Psoas muscle (tissue), 8 donors: ENCODE measurements around the gene FANK1. TPM values are rescaled to one million over a fixed set of nuclear protein-coding genes. Genes with fewer than 3 reads are reported as not detected.
"Not testable (repeated sequence)": the region's sequence is repeated elsewhere in the genome, so short reads cannot be mapped to it uniquely, and the experiment has no call there.

Source experiments
- ATAC-seq, 4 donors: fragments of 200-7000 bp; cut with Tn5 transposase; one replicate each; pipeline ENCODE4 v1.9.1; 2020; ENCODE audit warnings: moderate library complexity in 3 of 4, mild to moderate bottlenecking in 2 of 4
- DNase-seq, 2 donors: peaks; one replicate each; pipeline ENCODE4 v3.0.0-alpha.2; 2020
- H3K27ac ChIP-seq: fragments of 200-600 bp; one replicate; pipeline ENCODE4 v1.8.0; 2022
- H3K27me3 ChIP-seq, 3 donors: fragments of 200-600 bp in 1 of 3; one replicate each; pipeline versions ENCODE4 v1.6.1 to v1.8.0; 2013 to 2022; ENCODE audit warnings: low read length in 2 of 3, mild to moderate bottlenecking in 2 of 3, moderate library complexity in 1 of 3; ENCODE audit not compliant: insufficient read depth in 3 of 3
- H3K36me3 ChIP-seq, 2 donors: fragments of 200-600 bp in 1 of 2; one replicate each; pipeline versions ENCODE4 v1.6.1 to v1.8.0; 2013 to 2022; ENCODE audit warnings: low read depth in 1 of 2, mild to moderate bottlenecking in 1 of 2, moderate library complexity in 1 of 2; ENCODE audit not compliant: insufficient read depth in 1 of 2
- H3K4me1 ChIP-seq: fragments of 200-600 bp; one replicate; pipeline ENCODE4 v1.8.0; 2022
- H3K4me3 ChIP-seq: fragments of 200-600 bp; one replicate; pipeline ENCODE4 v1.8.0; 2022; ENCODE audit warnings: mild to moderate bottlenecking
- H3K9me3 ChIP-seq: fragments of 200-600 bp; one replicate; pipeline ENCODE4 v1.8.0; 2022
- CTCF ChIP-seq: fragments of 200-600 bp; IDR thresholded peaks from one replicate; pipeline ENCODE4 v1.8.0; 2022; ENCODE audit warnings: antibody characterized with exemption
- WGBS, 3 donors: extraction: QIAGEN DNeasy Blood & Tissue Kit; methylation state at CpG; one replicate each; pipeline versions ENCODE4 v1.1.6 to v1.1.7; 2013; 5-methylcytosine and 5-hydroxymethylcytosine counted together
- intact Hi-C, 2 donors: fragments of 100-400 bp; cut with DNase I; formaldehyde crosslinking; loops; one replicate each; pipeline versions ENCODE4 v1.11.0 to v1.14.2; 2022
- long read RNA-seq, 2 donors: library from polyadenylated mRNA; unstranded; transcript quantifications; one replicate each; pipeline ENCODE4 v2.0.0, GENCODE V29; 2021
- polyA plus RNA-seq, 3 donors: library from polyadenylated mRNA; stranded (reverse); fragments of 200-250 nt; gene quantifications; one replicate each; pipeline ENCODE4 v1.2.3, GENCODE V29; 2013
- total RNA-seq, 4 donors: library from RNA; stranded (reverse); fragmentation: NEBNext Ultra II Directional in 2 of 4; extraction: Animal tissue kit (Norgen Biotek cat#: 25700) in 2 of 4; gene quantifications; one replicate each; pipeline versions ENCODE4 v1.2.1 to v1.2.4, GENCODE V29; 2021 to 2023
- donor health status: healthy with polysubstance abuse.
- donor health status: DM: no; HTN: no; CAD: no; lungs with moderate emphysema.
- donor health status: Bipolar disorder and iron deficiency.
- donor health status: healthy.
- donor health status: DM: yes; HTN: yes; CAD: no.
- donor health status: DM: no; HTN: no; CAD: no.
- donor health status: DM: no; HTN: no; CAD: no.
- donor health status: DM: yes; HTN: yes; CAD: no.

The FANK1 gene
- under 1 TPM in 1 of 4 donors, not detected in 3; 0.49 TPM for total RNA-seq
- polyA plus RNA-seq: under 1 TPM; 0.23 to 0.31 (median 0.27) TPM
- long read RNA-seq, donor 1: 0 reads
- long read RNA-seq, donor 2: 0 reads

DNA sequence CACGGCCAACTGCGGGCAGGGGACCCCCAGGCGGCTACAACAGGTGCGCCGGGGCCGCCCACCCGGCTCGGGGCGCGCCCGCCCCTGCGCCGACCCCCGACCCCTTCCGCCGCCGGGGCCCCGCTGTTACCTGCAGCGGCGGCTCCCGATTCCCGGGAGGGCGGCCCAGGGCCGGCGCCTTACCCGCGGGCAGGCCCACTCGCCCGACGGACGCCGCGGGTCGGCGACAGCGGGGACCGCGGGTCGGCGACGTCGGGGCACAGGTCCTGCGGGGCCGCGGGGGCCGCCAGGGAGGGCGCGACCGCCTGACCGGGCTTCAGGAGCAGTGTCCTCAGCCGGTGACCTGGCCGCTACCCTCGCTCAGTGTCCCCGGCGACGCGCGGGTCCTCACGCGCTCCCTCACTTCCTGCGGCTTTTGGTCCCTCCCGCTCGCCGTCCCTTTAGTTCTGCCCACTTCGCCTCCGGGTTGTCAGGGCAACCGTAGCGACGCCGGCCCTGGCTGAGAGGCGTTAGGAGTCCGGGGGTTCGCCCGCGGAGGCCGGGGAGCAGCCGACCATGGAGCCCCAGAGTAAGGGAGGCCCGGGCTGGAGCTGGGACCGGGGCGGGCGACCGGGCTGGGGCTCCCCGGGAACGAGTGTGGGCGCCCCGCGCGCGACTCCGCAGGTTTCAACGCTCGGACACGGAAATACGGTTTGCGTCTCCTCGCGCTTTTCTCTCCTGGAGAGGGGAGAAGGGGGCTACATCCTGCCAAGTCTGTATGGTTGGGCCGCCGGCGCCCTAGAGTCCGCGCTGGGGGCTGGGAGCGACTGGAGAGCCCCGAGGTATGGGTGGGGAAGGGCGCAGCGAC is at the start of gene FANK1:
FANK1 (plus strand) TSS at position 477 of the 847 bp plus-strand sequence; CDS start at position 556, 79 bp downstream.
- 23 to 39% (median 29%) methylated on average over 88 to 106 of the region's 106 CpGs for WGBS, 3 donors
- Histone ChIP-seq H3K4me1 (peaks cover 13% of the 10 kb centered on the region), H3K27ac (peak within 1 kb of the TSS; percentile 91), H3K4me3 (peak within 1 kb of the TSS; percentile 85)
- H3K36me3 ChIP-seq, H3K27me3 ChIP-seq, intact Hi-C loops, H3K9me3 ChIP-seq: not testable (repeated sequence)
- peak; percentile 89 to 95 (median 93) for ATAC-seq
- peak; percentile 95 for DNase-seq

DNA sequence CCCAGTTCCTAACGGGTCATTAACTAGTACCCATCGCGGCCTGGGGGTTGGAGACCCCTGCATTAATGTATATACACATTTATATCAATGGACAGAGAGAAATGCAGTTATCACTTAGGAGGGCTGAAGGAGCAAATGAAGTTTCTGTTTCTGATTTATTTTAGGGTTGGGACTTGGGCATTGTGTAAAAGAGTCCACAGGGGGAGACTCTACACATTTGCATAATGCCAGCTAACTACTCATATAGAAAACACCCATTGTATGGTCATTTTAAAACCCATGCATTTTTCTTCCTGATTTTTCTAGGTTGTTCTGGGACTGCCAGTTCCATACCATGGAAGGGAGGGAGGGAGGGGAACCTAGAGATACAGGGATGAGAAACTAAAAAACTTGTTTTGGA is 49.5 kb upstream of the FANK1 start:
- intact Hi-C loops: no loop called here
- no peak for TF ChIP-seq CTCF

DNA sequence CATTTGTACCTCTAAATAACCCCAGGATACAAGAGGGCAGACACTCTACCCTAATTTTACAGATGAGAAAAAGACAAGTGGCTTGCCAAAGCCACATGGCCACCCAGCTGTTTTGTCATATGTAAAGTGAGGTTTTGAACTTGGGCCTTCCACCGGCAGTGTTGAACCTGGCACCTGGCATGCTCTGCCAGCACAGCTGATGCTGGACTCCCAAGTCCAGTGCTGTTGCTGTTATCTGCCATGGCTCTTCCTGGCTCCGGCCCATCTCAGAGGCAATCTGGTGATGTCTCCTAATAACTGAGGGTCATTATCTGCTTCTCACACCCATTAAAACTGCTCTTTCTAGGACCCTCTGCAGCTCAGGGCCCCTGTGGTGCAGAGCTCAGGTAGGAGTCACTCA is 48.0 kb upstream of the FANK1 start:
- H3K9me3 ChIP-seq: no peaks in the 10 kb centered on the region
- TF ChIP-seq CTCF: no peak
- H3K27me3 ChIP-seq: no peaks in the 10 kb centered on the region
- no peak for DNase-seq
- no peak for ATAC-seq
- peaks cover 5 to 95% of the 10 kb centered on the region in 2 donors for H3K36me3 ChIP-seq
- 68 to 91% (median 70%) methylated on average over 2 of the region's 2 CpGs for WGBS, 3 donors
- intact Hi-C loops: no loop called here
- H3K4me1 ChIP-seq: no peaks in the 10 kb centered on the region
- H3K27ac ChIP-seq: no peak overlapping the region
- H3K4me3 ChIP-seq: no peak overlapping the region

More for the DNA sequence above, 49.5 kb upstream of the FANK1 start:
- peaks cover 8 to 94% of the 10 kb centered on the region in 2 donors for H3K36me3 ChIP-seq
- no peak overlapping the region for H3K4me3 ChIP-seq
- H3K9me3 ChIP-seq: no peaks in the 10 kb centered on the region
- no peak overlapping the region for H3K27ac ChIP-seq
- no peak for DNase-seq
- no peak for ATAC-seq
- H3K4me1 ChIP-seq: no peaks in the 10 kb centered on the region
- no peaks in the 10 kb centered on the region for H3K27me3 ChIP-seq
- WGBS, 3 donors: 97 to 98% (median 97%) methylated on average over 3 of the region's 3 CpGs

GRCh38 chr10:125848857-125849256 is 47.5 kb upstream of the FANK1 start:
- no peak overlapping the region for H3K4me3 ChIP-seq
- ATAC-seq (no peak), DNase-seq (no peak)
- H3K27ac ChIP-seq: no peak overlapping the region
- H3K9me3 ChIP-seq: no peaks in the 10 kb centered on the region
- peaks cover 5 to 96% of the 10 kb centered on the region in 2 donors for H3K36me3 ChIP-seq
- 95 to 98% (median 98%) methylated on average over 2 of the region's 2 CpGs for WGBS, 3 donors
- intact Hi-C loops: no loop called here
- no peak for TF ChIP-seq CTCF
- H3K27me3 ChIP-seq: no peaks in the 10 kb centered on the region
- H3K4me1 ChIP-seq: no peaks in the 10 kb centered on the region

GRCh38 chr10:125849448-125849847 is 46.9 kb upstream of the FANK1 start:
- peaks cover 5 to 97% of the 10 kb centered on the region in 2 donors for H3K36me3 ChIP-seq
- ATAC-seq: no peak
- H3K27ac ChIP-seq: no peak overlapping the region

More at GRCh38 chr10:125849448-125849847, 46.9 kb upstream of the FANK1 start:
- Histone ChIP-seq H3K4me3 (no peak overlapping the region), H3K27me3 (no peaks in the 10 kb centered on the region), H3K4me1 (no peaks in the 10 kb centered on the region), H3K9me3 (no peaks in the 10 kb centered on the region)
- no peak for DNase-seq
- TF ChIP-seq CTCF: no peak
- 92 to 99% (median 95%) methylated on average over 7 of the region's 7 CpGs for WGBS, 3 donors
- intact Hi-C loops: no loop called here
